Measurements from ENCODE around the gene CACNG4.

Gene CACNG4

GRCh38 chr17:67047382-67047781 is 82.9 kb downstream of the CACNG4 start:
- no peak for TF ChIP-seq CTCF (IDR thresholded peaks at IDR 0.05; ENCODE audit: borderline replicate concordance, insufficient read depth, low read depth, low read length)

DNA sequence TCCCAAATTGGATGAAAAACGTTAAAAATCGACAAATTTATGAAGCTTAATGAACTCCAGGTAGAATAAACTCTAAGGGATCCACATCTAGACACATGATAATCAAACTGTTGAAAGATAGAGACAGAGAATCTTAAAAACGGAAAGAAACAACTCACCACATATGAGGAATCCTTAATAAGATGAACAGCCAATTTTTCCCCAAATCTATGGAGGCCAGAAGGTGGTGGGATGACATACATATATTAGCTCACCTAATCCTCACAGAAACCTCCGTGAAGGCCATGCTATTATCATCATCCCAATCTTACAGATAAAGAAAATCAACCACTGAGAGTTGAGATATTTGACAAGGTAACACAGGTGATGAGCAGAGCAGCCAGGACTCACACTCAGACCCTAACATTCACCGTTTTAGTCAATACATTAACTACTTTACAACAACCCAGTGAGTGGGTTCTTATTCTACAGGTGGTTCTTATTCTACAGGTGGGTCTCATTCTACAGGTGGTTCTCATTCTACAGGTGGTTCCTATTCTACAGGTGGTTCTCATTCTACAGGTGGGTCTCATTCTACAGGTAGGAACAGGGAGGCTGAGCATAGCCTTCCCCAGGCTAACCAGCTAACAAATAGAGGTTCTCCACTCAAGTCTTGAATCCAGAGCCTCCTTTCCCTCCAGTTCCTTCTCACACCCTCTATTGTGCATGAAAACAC is 84.7 kb downstream of the CACNG4 start:
- TF ChIP-seq CTCF (IDR thresholded peaks at IDR 0.05; ENCODE audit: borderline replicate concordance, insufficient read depth, low read depth, low read length) = no peak
- no peak overlapping the region for H3K4me3 ChIP-seq (ENCODE audit: low read depth, low read length)

More at GRCh38 chr17:67047382-67047781, 82.9 kb downstream of the CACNG4 start:
- H3K4me3 ChIP-seq (ENCODE audit: low read depth, low read length) = no peak overlapping the region

GRCh38 chr17:67050066-67050465 is 85.6 kb downstream of the CACNG4 start:
- no peak overlapping the region for H3K4me3 ChIP-seq (ENCODE audit: low read depth, low read length)
- no peak for TF ChIP-seq CTCF (IDR thresholded peaks at IDR 0.05; ENCODE audit: borderline replicate concordance, insufficient read depth, low read depth, low read length)

DNA sequence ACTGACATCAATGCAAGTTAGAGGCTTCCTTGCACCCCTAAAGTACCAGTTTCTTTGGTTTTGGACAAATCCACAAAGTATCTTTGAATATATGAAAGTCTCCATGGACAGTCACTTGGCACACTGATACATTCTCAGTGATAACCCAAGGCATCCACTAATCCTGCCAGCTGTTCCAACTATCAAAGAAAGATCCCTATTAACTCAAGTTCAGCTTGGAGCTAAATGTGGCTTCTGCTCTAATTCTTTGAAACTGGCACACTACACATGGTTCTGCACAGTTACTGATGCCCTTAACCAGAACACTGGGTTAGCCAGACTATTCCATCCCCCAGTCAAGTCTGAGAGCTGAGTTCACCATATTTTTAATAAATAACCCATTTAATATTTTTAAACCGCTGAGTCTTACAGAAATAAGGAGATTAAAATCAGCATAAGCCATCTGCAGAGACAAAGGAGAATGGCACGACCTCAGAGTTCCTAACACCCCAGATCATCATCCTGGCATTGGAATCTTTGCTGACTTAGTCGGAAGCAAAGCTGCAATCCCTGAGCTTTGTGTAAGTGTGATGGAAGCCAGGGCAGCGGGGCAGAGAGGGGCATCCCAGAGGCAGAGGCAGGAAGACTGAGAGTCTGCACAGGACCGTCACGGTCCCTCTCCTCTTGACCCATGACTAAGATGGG is 86.1 kb downstream of the CACNG4 start:
- no peak for TF ChIP-seq CTCF (IDR thresholded peaks at IDR 0.05; ENCODE audit: borderline replicate concordance, insufficient read depth, low read depth, low read length)
- H3K4me3 ChIP-seq (ENCODE audit: low read depth, low read length) = no peak overlapping the region

DNA sequence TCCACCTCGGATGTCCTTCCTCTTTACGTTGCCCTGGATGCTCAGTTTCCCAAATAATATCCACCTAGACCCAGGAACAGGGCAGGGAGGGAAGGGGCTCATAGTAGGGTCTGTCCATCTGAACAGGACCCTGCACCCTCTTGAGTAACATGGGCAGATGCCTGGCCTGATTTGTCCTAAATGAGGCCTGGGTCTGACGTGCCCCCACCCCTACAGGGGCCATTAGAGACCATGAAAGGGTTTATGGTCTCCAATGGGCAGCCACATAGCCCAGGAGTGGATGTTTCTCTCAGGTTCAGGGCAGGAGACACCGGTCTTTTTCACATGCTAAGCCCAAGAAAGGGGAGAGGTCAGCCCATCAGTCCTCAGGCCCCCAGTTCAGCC is 86.6 kb downstream of the CACNG4 start:
- TF ChIP-seq CTCF (IDR thresholded peaks at IDR 0.05; ENCODE audit: borderline replicate concordance, insufficient read depth, low read depth, low read length) = no peak
- no peak overlapping the region for H3K4me3 ChIP-seq (ENCODE audit: low read depth, low read length)

DNA sequence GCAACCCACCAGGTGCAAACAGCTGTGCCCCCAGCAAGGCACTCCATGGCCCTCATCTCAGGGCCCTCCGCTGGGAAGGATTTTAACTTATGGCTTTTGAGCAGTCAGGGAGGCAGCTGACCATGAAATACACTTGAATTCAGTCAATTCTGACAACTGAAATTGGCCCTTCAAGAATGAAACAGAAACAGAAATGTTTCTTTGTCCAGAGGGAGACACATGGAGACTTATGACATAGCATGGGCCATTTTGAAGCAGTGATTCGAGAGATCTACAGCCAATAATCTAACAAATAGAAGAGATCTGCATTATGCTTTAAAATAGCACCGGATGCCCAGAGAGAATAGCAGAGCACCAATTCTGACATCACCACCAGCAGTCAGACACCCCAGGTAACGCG is 87.3 kb downstream of the CACNG4 start:
- H3K4me3 ChIP-seq (ENCODE audit: low read depth, low read length) = no peak overlapping the region
- no peak for TF ChIP-seq CTCF (IDR thresholded peaks at IDR 0.05; ENCODE audit: borderline replicate concordance, insufficient read depth, low read depth, low read length)
